ENCODE data around the gene BAZ1A.

DNA sequence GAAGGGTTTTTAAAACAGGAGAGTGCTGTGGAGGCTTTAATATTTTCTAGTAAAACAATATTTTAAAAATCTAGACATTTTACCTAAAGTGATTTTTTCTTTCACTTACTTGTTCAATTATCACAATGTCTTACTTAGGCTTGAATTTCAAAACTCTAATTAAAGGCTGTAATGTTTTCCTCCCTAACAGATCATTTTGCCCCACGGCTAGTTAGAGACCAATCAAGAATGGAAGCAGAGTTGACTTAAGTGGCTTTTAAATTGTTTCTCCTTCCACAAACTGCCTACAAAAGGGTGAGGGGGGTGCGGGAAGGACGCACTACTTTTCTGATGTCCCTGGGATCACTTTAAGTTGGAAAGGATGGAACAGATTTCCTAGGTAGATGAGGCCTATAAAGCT, 151.3 kb downstream of the BAZ1A start:
- TF ChIP-seq, protein P1, sequence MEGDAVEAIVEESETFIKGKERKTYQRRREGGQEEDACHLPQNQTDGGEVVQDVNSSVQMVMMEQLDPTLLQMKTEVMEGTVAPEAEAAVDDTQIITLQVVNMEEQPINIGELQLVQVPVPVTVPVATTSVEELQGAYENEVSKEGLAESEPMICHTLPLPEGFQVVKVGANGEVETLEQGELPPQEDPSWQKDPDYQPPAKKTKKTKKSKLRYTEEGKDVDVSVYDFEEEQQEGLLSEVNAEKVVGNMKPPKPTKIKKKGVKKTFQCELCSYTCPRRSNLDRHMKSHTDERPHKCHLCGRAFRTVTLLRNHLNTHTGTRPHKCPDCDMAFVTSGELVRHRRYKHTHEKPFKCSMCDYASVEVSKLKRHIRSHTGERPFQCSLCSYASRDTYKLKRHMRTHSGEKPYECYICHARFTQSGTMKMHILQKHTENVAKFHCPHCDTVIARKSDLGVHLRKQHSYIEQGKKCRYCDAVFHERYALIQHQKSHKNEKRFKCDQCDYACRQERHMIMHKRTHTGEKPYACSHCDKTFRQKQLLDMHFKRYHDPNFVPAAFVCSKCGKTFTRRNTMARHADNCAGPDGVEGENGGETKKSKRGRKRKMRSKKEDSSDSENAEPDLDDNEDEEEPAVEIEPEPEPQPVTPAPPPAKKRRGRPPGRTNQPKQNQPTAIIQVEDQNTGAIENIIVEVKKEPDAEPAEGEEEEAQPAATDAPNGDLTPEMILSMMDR (IDR thresholded peaks at IDR 0.05) = no peak
- TF ChIP-seq POLR2AphosphoS5 (IDR thresholded peaks at IDR 0.05) = no peak

Measured in esophagus muscularis mucosa (tissue), 3 donors.